ENCODE measurements around the gene WWC2. TPM values are rescaled to one million over a fixed set of nuclear protein-coding genes. Genes with fewer than 3 reads are reported as not detected.

The WWC2 gene
- total RNA-seq, 1 donor: 1.1 TPM

Other genes with a start within 250 kb of the WWC2 start
- gene DCTD, start 181.9 kb upstream of the WWC2 start, total RNA-seq: 62.5 TPM
- gene CLDN22, start 221.0 kb downstream of the WWC2 start, total RNA-seq: not detected
- not detected for gene CLDN24, start 223.2 kb downstream of the WWC2 start, total RNA-seq